ENCODE measurements around the gene SETBP1.

Gene SETBP1

DNA sequence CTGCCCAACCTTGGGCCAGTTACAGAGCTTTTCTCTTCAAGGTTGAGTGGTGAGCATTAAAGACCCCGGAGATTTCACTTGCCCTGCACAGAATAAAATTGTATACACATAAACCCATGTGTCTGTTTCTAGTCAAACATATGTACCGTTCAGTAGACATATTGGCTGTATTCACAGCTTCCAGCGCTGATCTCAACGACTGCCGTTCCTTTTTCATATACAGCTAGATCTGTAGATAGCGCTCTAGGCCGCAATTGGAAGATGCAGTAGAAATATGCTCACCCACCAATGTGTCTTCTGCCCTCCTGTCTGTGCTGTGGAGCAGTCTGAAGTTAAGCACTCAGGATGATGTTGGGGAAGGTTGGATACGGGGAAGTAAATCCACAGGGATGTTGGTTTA is 317.7 kb downstream of the SETBP1 start:
- no peak for DNase-seq

DNA sequence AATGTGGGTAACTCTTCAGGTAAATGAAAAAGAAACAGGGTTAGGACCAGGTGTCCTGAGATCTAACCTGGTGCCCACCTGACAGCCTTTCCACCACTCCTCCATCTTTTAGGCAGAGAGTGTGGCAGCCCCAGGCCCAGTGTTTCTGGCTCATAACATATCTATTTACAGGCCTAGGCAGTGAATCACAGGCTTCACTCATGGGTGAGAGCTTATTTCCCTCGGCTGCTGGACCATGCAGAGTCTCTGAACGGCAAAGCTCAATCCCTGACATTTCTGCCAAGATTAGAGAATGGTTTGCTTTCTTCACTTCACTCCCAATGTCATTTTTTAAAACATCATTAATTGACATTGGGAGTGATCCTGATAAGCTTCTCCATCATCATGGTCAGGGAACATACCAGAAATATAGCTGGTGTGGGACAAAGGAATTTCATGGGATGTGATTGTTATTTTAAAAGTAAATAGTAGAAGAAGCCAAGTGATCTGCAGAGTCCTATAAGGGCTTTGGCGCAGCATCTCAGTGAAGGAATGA is 323.9 kb downstream of the SETBP1 start:
- DNase-seq: no peak

DNA sequence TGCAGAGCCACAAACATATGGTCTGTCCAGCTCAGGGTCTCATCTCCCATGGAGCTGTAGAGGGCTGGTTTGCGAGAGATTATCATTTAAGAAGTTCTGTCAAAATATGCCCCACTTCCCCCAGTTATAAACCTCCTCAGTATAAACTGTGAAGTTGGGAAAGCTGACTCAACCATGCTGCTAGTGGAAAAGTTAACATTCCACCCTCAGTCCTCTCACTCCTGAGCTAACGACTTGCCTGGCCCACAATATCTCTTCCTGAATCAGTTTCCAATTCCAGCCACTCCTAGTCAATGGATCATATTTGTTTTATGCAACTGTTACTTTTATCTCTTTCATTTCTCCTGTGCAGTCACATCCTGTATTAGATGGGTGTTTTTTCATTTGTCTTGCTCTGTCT is 326.2 kb downstream of the SETBP1 start:
- no peak for DNase-seq

DNA sequence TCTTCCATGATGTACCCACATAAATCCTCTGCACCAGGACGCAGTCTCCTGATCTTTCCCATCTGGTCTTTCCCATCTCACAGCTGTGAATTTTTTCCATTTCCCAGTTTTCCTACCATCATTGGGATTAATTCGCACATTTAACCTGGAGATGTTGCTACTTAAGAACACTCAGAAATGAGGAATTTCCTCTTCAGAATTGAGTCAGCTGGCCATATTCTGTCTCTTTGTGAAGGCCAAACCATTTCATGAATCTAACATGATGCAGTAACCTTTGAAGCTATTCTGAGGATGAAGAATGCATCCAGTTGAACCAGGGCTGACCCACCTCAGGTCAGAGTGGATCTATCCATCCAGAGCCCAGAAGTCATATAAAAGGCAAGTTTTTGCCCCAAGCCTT is 326.8 kb downstream of the SETBP1 start:
- no peak for DNase-seq

DNA sequence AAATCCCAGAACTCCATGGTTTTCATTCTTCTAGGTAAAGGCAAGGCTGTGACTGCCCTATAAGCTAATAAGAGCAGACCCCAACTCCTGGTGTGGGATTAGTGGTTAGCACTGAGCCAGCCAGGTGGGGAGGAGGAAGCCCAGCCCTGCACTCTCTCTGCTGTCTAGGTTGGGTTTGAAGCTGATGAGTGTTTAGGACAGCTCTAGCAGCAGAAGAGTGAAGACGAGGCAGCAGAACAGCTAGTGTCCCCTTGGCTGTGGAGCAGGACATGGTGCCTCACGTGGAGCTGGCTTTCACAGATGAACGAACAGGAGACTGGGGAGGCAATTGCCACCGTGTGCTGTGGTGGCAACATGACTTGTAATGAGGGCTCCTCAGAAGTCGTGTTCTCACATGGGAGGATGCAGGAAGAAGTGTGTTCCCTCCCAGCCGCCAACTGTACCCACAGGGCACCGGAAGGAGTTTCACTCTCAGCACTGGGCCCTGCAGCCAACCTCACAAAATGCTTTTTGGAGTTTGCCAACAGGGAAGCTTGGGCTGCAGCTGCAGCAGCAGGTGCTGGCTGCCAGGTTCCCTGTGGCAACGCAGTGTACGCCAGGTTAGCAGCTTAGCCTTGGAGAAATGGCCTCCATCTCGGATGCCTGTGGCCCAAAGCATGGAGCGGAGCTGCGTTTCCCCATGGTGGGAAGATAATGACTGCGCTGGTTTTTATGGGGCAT is 328.2 kb downstream of the SETBP1 start:
- DNase-seq: no peak

DNA sequence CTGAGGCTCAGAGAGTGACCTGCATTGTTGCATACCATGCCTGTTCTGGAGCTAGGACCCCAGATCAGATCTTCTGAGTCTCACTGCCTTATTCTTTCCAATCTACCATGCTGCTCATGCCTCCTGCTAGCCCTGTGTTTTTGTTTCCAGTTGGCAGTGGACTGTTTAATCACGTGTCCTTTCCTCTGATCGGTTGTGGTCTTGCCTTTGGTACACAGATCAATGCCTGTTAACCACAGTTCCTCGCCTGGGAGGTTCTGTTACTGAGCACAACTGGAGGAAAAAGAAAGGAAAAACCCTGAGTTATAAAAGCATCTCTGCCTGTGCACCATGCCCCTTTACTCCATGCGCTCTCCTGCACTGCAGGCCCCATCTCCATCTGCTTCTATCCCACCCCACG is 329.1 kb downstream of the SETBP1 start:
- no peak for DNase-seq

DNA sequence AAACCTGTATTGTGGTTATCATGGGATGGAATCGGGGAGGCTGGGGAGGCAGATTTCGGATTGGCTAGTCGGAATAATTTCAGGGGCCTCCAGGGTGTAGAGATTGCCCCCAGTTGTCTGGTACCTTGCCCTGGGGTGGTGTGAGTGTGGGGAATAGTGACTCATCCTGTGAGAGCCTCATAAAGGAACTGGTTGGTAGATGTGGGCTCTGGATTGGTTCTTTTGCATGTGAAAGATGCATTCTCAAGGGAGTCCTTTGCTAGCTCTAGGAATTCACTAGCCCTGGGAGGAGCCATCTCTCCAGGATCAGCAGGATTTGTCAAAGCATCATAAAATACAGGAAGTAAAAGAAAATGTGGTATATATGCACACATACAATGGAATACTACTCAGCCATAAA is 331.6 kb downstream of the SETBP1 start:
- DNase-seq: no peak

DNA sequence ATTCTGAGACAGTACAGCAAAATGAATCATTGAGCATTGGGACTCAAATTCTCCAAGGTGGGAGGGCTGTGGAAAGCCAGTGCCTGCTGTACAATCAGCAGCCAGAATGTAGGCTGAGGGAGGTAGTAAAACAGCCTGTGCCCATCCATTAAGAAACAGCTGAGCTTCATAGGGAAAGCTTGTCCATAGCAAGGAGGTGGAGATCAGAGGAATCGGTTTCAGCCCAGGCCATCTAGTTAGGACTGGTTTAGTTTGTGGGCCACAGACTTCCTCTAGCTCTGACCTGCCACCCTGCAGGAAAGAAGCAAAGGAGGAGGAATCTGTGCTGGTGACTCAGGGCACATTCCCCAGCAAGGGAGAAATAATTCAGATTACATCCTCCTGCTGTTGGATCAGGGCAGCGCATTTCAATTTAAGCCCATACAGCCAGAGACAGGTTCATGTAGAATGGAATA is 333.4 kb downstream of the SETBP1 start:
- DNase-seq: no peak

DNA sequence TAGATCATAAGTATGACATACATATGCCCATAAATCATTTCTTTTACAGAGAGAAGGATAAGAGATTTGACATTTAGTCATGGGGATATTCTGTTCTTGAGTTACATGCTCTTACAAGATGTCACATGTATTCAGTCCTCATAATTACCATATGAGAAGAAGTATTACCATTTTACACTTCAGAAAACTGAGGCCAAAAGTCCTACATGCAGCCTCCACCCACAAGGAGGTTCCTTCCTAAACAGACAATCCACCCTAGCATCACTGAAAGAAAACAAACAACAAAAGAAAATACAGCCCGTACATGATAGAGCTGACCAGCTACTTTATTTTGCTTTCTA is 335.1 kb downstream of the SETBP1 start:
- no peak for DNase-seq

DNA sequence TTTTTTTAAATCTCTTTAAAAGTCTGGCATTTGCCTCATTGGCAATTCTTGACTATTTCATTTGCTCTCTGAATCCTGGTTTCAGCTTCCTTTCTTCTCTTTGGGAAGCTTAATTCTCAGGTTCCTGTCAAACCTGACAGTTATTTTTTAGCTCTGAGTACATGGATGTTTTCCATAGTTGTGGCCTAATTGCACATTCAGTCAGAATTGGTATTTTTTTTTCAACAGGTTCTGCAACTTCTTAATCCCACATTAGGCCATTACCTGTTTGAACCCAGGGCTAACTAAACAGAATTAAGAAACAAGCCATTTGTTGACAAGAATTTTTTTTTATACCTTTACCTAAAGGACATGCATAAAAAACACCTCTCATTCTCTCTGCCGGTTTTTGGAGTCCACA is 338.8 kb downstream of the SETBP1 start:
- DNase-seq: no peak

DNA sequence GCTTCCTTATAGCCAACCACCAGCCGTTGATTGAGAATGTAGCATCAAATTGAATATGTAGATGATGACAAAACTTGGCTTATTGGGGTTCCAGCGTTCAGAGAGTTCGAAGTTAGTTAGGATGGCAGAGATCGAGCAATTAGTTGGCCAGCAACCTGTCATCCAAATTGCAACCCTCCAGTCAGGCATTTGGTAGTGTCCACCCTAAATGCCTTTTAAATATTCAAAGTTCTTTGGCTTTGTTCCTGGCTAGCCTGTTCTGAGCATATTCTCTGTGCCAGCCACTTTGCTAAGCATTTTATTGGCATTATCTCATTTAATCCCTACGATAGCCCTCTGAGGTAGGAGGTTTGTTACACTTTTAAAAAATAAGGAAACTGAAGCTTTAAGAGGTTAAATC is 342.8 kb downstream of the SETBP1 start:
- DNase-seq: no peak

DNA sequence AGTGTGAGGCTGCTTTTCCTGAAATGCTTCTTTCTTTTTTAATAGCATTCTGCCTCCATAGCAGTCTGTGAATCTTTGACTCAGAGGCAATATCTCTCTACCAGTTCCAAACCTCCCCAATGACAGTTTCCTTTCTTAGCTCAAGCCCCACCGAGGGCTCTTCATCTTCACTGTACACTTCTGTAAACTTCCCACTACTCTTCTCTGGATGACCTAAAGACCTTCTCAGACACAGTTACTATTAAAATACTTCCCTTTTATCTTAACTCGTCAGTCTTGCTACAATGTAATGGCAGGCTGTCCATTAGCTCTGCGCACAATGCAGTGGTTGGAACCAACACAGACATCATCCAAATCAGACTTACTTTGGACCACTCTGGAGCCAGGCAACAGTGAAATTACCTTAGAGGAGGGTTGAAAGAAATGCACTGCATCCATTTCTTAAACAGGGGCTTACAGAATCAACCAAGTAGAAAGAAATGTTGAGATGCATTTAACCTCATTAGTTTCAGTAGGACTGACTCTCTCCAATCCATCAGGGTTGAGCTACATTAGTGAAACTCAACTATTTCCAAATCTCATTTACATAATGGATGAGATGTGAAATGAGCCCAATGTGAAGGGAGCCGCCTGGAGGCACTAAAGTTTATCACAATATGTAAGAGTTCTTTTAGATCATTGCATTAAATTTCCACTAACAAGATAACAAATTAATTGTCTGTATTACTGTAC is 343.8 kb downstream of the SETBP1 start:
- DNase-seq: no peak

DNA sequence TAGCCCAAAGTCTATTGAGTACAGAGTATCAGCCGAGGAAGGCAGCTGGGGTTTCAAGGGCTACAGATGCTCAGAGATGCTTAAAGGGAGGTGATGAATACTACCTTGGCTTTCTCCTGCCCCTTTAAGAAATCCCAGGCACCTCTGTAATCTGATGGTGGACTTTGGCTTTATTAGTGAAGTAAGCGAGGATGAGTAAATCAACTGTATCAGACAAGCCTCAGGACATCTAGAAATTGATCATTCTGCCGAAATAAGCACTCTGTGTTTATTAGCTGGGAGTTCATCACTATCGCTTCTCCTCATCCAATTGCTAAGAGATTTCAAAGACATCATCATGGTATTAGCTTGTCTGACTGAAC is 344.4 kb downstream of the SETBP1 start:
- DNase-seq: no peak

DNA sequence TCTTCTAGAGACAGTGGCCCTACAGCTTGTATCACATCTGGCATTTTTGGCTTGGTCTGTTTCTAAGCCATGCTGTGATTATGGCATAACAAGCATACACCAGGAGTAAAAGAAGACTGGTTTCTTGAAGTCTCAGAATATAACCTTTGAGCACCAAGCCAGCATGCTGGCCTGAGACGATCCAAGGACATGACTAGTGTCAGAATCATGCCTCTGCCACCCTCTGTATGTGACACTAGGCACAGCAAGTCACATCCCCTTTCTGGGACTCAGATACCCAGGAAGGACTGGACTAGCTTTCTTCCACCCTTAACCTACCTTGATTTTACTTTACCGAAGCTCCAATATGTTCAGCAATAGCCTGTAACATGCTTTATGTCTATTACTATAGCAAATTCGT is 345.5 kb downstream of the SETBP1 start:
- no peak for DNase-seq

DNA sequence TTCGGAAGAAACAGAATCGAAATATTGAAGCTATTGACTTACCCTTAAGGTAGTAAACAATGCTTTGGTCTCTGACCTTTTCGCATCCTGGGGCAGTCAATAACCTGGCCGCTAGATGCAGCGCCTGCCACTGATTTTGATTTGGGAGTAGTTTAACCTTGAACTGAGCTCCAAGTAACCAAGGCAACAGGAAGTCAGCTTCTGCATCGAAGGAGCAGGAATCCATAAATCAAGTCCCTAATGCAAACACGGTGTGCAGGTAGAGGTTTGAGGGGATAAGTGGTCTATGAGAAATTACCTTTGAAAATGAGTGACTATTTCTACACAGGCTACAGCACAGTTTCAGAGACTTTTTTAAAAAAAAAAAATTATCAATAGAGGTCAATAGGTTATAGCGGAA is 353.5 kb downstream of the SETBP1 start:
- no peak for DNase-seq

DNA sequence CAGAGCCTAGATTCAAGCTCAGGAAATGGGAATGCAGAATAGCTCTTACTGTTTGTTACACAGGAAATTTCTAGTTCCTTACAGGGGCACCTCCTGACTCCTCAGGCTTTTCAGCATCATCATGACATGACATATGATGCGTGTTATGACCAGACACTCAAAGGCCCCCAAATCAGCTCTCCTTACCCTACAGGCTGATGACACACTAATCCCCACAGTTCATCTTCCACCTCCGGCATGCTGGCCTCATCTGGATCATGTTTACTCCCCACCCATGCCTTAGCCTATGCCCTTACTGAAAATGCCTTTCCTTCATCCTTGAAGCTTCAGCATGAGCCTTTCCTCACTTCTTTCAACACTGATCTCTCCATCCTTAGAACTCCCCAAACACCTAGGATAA is 356.9 kb downstream of the SETBP1 start:
- no peak for DNase-seq

DNA sequence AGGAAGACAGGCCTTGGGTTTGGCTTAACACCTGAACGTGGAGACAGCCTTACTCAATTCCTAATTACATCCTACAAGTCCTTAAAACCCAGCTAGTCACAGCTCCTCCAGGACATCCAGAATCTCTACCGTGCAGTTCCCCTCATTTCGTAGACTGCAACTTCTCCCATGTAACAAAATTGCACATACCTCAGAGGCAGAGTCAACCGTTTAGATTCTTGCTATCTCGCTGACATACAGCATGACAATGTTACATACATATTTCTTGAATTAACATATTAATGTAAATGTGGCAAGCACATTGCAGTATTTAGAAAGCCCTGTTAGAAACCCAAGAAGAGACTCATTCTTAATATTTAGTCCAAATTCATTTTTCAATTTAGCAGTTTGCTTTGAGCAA is 358.7 kb downstream of the SETBP1 start:
- DNase-seq: no peak

DNA sequence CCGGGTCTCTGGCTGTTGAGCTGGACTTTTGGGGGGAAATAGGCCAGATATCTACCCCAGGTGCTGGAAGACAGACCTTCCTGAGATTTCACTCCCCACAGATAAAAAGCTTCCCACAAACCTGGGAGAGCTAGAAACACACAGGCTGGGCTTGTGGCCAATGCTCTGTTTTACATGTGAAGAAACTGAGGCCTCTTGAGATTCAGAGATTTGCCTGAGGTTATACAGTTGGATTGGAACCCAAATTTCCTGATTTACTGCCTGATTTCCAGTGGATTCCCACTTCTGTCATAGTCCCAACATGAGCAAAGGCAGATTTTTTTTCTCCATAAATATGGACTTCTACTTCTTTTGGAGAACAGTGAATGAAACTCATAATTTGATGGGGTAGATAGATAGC is 360.2 kb downstream of the SETBP1 start:
- DNase-seq: no peak

DNA sequence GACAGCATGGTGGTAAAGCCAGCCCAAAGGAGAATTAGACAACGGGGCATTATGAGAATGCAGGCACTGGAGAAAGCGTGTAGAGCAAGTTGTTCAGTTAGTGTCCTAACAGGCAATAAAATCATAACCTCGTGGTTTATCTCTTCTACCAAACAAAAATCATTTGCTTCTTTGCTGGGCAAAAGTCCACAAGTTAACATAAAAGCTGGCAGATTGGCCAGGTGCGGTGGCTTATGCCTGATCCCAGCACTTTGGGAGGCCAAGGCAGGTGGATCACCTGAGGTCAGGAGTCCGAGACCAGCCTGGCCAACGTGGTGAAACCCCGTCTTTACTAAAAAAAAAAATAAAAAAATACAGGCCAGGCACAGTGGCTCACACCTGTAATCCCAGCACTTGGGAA is 364.1 kb downstream of the SETBP1 start:
- DNase-seq: no peak

DNA sequence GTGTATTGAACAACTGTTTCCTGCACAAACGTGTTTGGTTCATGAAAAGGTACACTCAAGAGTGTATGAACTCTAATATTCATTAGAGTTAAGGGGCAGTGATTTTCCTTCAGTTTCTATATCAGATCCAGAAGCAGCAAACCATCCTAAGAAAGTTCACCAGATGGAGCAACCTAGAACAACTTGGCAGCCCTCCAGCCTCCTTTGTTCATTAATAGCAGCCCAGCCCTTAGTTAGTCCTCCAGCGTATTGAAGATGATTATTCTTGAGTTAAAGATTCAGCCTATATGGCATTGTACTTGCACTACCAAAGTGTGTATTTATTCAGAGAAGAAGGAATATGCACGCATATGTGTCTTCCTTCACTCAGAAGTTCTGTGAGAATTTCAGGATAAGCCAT is 365.5 kb downstream of the SETBP1 start:
- DNase-seq: no peak

DNA sequence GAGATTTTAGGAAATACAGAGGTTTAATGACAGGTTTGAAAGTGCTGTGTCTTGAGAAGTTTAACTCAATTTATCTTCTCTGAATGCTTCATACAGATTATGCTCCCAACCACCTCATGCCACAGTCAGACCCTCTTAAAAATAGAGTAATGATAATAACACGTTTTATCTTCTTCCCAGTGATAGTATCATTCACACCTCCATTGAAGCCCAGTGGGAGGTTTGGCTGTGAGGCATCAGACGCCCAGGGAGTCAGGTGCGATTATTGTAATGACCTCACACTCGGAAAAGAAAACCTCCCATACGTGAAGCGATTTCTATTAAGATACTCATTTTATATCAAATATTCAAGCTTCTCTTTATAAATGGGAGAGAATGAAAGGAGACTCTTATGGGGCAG is 366.3 kb downstream of the SETBP1 start:
- DNase-seq: no peak

DNA sequence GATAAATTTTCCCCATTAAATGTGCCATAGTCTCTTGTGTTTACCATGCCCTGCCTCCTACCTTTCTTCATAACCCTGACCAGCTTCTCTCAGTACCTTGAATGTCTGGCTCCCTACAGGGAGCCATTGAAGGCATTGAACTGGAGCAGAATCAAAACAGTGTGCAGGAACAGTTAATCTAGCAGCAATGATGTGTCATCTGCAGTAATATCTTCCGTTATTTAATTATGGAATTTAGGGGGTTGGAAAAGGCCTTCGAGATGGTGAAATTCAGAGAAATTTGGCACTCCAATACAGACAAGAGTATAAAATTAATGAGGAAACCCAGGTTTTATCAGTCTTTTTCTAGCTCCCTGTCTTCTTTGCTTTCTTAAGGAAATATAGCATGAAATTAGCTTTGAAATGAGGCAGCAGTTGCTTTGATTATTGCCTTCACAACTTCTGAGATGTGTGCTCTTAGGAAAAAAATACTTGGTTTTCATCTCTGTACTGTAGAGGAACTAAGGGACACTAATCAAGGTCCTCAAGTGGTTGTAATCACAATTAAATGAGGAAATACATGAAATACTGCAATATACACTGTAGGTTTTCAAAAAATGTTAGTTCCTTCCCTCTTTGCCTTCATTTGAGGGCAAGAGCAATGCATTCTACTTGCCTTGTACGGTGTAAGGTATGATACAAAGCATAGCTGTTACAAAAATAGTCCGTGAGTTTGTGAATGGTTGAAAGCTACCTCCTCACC is 369.1 kb downstream of the SETBP1 start:
- DNase-seq: no peak

DNA sequence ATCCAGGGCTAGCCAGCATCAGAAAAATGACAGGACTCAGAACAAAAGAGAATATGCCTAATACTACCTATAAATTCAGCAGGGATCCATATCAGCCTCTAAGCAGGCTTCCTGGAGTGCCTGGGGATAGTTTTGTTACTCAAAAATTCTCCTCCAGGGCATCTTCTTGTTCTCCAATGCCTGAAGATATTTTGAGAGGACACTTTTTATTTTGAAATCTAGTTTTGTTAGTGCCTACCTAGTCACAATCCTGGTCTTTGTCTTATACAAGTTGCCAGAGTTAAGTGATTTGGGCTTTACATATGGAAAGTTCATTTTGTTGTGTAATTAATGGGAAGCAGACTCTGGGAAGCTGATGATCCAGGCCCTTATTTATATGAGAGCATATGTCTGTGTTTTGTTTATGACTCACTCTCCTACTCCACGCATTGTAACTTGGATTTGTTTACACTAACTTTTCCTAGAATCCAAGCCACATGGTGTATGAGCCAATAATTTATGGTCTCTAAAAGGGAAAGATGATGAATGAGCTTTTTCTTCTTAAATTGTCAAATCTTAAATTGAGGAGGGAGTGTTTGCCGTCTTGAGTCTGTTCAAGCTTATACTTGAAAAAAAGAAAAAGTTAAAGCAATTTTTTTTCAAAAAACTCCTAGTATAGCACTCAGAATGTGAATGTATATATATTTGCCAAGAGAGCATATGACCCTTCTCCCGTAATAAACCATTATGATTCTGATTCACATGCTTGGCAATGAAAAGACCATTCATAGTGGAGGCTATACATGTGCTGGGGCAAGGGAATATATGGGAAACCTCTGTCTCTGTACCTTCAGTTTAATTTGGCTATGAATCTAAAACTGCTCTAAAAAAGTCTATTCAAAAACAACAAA is 370.3 kb downstream of the SETBP1 start:
- DNase-seq: no peak
